Neural progenitor cell (in vitro differentiated cells): ENCODE data around the gene ANK3. TPM values are rescaled to one million over a fixed set of nuclear protein-coding genes. Genes with fewer than 3 reads are reported as not detected.

Experiments used
- DNase-seq: peaks from one replicate; pipeline ENCODE4 v3.0.0-alpha.2; 2016; ENCODE audit warnings: low spot score
- H2AFZ ChIP-seq: fragments of 200-600 bp; sonication (generic); replicated peaks from 2 replicates; pipeline ENCODE4 v1.6.1; 2016; ENCODE audit warnings: antibody characterized with exemption
- H3F3A ChIP-seq: fragments of 200-600 bp; sonication (generic); 2 replicates; pipeline ENCODE4 v1.6.1; 2016; ENCODE audit warnings: antibody characterized with exemption, low read depth
- H3K27ac ChIP-seq: fragments of 200-600 bp; sonication (generic); 2 replicates; pipeline ENCODE4 v1.5.1; 2016; ENCODE audit warnings: mild to moderate bottlenecking
- H3K27me3 ChIP-seq: fragments of 200-600 bp; sonication (generic); 2 replicates; pipeline ENCODE4 v1.6.1; 2016; ENCODE audit warnings: mild to moderate bottlenecking, moderate library complexity
- H3K36me3 ChIP-seq: fragments of 200-600 bp; sonication (generic); 2 replicates; pipeline ENCODE4 v1.5.1; 2016
- H3K4me1 ChIP-seq: fragments of 200-600 bp; sonication (generic); 2 replicates; pipeline ENCODE4 v1.6.1; 2016; ENCODE audit warnings: mixed run types
- H3K4me2 ChIP-seq: fragments of 200-600 bp; sonication (generic); 2 replicates; pipeline ENCODE4 v1.6.1; 2016
- H3K4me3 ChIP-seq: fragments of 200-600 bp; sonication (generic); 2 replicates; pipeline ENCODE4 v1.5.1; 2016
- H3K79me2 ChIP-seq: fragments of 200-600 bp; sonication (generic); 2 replicates; pipeline ENCODE4 v1.6.1; 2016; ENCODE audit warnings: low read depth
- H3K9ac ChIP-seq: fragments of 200-600 bp; sonication (generic); 2 replicates; pipeline ENCODE4 v1.6.1; 2016
- H3K9me3 ChIP-seq: fragments of 200-600 bp; sonication (generic); 2 replicates; pipeline ENCODE4 v1.5.1; 2016; ENCODE audit warnings: low read depth
- H4K20me1 ChIP-seq: fragments of 200-600 bp; sonication (generic); 2 replicates; pipeline ENCODE4 v1.6.1; 2016; ENCODE audit warnings: low read depth
- H3K27ac Mint-ChIP-seq: 3 replicates; pipeline ENCODE4 v1.8.0; 2021; ENCODE audit warnings: mixed read lengths
- H3K27me3 Mint-ChIP-seq: 2 replicates; pipeline ENCODE4 v1.8.0; 2022; ENCODE audit warnings: low read depth, mild to moderate bottlenecking, inconsistent platforms, moderate library complexity, mixed read lengths; ENCODE audit not compliant: insufficient read depth
- H3K36me3 Mint-ChIP-seq: 3 replicates; pipeline ENCODE4 v1.8.0; 2021; ENCODE audit warnings: mixed read lengths
- H3K4me1 Mint-ChIP-seq: 3 replicates; pipeline ENCODE4 v1.8.0; 2021; ENCODE audit warnings: mixed read lengths
- H3K4me3 Mint-ChIP-seq: 3 replicates; pipeline ENCODE4 v1.8.0; 2021; ENCODE audit warnings: mild to moderate bottlenecking, moderate library complexity, mixed read lengths
- H3K9me3 Mint-ChIP-seq: 3 replicates; pipeline ENCODE4 v1.8.0; 2020; ENCODE audit warnings: mixed read lengths
- CTCF ChIP-seq: fragments of 200-600 bp; sonication (generic); IDR thresholded peaks from 2 replicates; pipeline ENCODE4 v1.5.1; 2017; ENCODE audit warnings: antibody characterized with exemption, mild to moderate bottlenecking
- EZH2 ChIP-seq: fragments of 200-600 bp; sonication (generic); IDR thresholded peaks from 2 replicates; pipeline ENCODE4 v1.6.1; 2017; ENCODE audit warnings: antibody characterized with exemption, mild to moderate bottlenecking, moderate library complexity
- EZH2phosphoT487 ChIP-seq: fragments of 200-600 bp; sonication (generic); IDR thresholded peaks from 2 replicates; pipeline ENCODE4 v1.6.1; 2017; ENCODE audit warnings: antibody characterized with exemption
- total RNA-seq: library from RNA; depleted of rRNA; stranded (reverse); fragments of >200 nt; gene quantifications from 2 replicates; pipeline ENCODE4 v1.2.3, GENCODE V29; 2015; ENCODE audit warnings: low replicate concordance

ANK3 gene
- total RNA-seq, 1 donor from 2014 or later, result 54.1 TPM

GRCh38 chr10:60422809-60423208 lies 33.1 kb upstream of the ANK3 start:
- no peaks in the 10 kb centered on the region for H3K9me3 Mint-ChIP-seq
- H3K36me3 Mint-ChIP-seq, result no peaks in the 10 kb centered on the region
- Histone ChIP-seq H3K4me1 (peaks cover 3% of the 10 kb centered on the region), H3K36me3 (no peaks in the 10 kb centered on the region), H3K9ac (no peak overlapping the region), H3K79me2 (no peaks in the 10 kb centered on the region), H2AFZ (no peak overlapping the region), H3K4me3 (no peak overlapping the region), H3K9me3 (no peaks in the 10 kb centered on the region), H4K20me1 (no peaks in the 10 kb centered on the region), H3K27me3 (no peaks in the 10 kb centered on the region), H3K27ac (no peak overlapping the region), H3K4me2 (no peak overlapping the region), H3F3A (no peaks in the 10 kb centered on the region)
- H3K4me1 Mint-ChIP-seq, result peaks cover 2% of the 10 kb centered on the region
- H3K4me3 Mint-ChIP-seq, result no peak overlapping the region
- H3K27me3 Mint-ChIP-seq, result no peaks in the 10 kb centered on the region
- DNase-seq, result no peak
- no peak overlapping the region for H3K27ac Mint-ChIP-seq
- no peak for TF ChIP-seq CTCF
- TF ChIP-seq EZH2, result no peak

GRCh38 chr10:60420991-60421894 lies 31.6 kb upstream of the ANK3 start:
- H3K9ac ChIP-seq, result no peak overlapping the region
- no peak overlapping the region for H2AFZ ChIP-seq
- no peaks in the 10 kb centered on the region for H3K79me2 ChIP-seq
- H3K4me1 ChIP-seq, result peaks cover 3% of the 10 kb centered on the region
- H3K27me3 Mint-ChIP-seq, result no peaks in the 10 kb centered on the region
- H3K4me3 ChIP-seq, result no peak overlapping the region
- no peak overlapping the region for H3K27ac ChIP-seq
- H3K4me3 Mint-ChIP-seq, result no peak overlapping the region
- H3F3A ChIP-seq, result no peaks in the 10 kb centered on the region
- TF ChIP-seq EZH2phosphoT487, result no peak
- TF ChIP-seq EZH2, result no peak
- TF ChIP-seq CTCF, result no peak
- no peaks in the 10 kb centered on the region for H3K36me3 Mint-ChIP-seq
- H3K27me3 ChIP-seq, result no peaks in the 10 kb centered on the region
- no peaks in the 10 kb centered on the region for H3K9me3 ChIP-seq
- no peak overlapping the region for H3K27ac Mint-ChIP-seq
- peaks cover 2% of the 10 kb centered on the region for H3K4me1 Mint-ChIP-seq
- no peaks in the 10 kb centered on the region for H3K36me3 ChIP-seq
- no peak overlapping the region for H3K4me2 ChIP-seq
- DNase-seq, result no peak
- no peaks in the 10 kb centered on the region for H4K20me1 ChIP-seq
- H3K9me3 Mint-ChIP-seq, result no peaks in the 10 kb centered on the region

DNA sequence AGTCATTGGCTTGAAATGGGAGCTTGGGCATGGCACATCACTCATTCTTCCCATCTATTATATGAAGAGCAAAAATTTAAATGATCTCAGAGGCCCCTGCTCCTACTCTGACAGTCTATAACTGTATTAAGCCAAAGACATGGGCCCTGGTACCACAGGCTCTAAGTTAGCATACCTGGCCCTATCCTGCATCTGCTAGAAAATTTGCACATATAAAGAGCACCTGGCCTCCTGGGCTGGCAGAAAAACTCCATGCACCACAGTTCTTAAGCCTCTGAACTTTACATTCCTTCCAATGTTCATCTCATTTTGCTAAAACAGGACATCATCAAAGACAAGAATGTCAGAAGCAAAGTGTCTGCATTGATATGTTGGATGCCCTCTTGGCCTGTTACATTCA lies 29.6 kb upstream of the ANK3 start:
- no peak for TF ChIP-seq EZH2phosphoT487
- TF ChIP-seq CTCF, result no peak
- TF ChIP-seq EZH2, result no peak
- Histone ChIP-seq H3K27me3 (no peaks in the 10 kb centered on the region), H3K36me3 (no peaks in the 10 kb centered on the region), H3K79me2 (no peaks in the 10 kb centered on the region), H4K20me1 (no peaks in the 10 kb centered on the region), H3K4me2 (no peak overlapping the region), H3K4me1 (no peaks in the 10 kb centered on the region), H3K9me3 (no peaks in the 10 kb centered on the region), H3K9ac (no peak overlapping the region), H3K4me3 (no peak overlapping the region), H3F3A (no peaks in the 10 kb centered on the region), H3K27ac (no peak overlapping the region), H2AFZ (no peak overlapping the region)
- no peaks in the 10 kb centered on the region for H3K9me3 Mint-ChIP-seq
- H3K4me3 Mint-ChIP-seq, result no peak overlapping the region
- peaks cover 5% of the 10 kb centered on the region for H3K4me1 Mint-ChIP-seq
- no peaks in the 10 kb centered on the region for H3K27me3 Mint-ChIP-seq
- H3K27ac Mint-ChIP-seq, result no peak overlapping the region
- no peak for DNase-seq
- no peaks in the 10 kb centered on the region for H3K36me3 Mint-ChIP-seq
